Neural progenitor cell (in vitro differentiated cells): ENCODE data around the gene GPR142. TPM values are rescaled to one million over a fixed set of nuclear protein-coding genes. Genes with fewer than 3 reads are reported as not detected.
A peak's percentile ranks its signal among the peaks of the same experiment; 100 is the strongest.

Experiments
- DNase-seq: peaks from one replicate; pipeline ENCODE4 v3.0.0-alpha.2; 2016; ENCODE audit warnings: low spot score
- H2AFZ ChIP-seq: fragments of 200-600 bp; sonication (generic); replicated peaks from 2 replicates; pipeline ENCODE4 v1.6.1; 2016; ENCODE audit warnings: antibody characterized with exemption
- H3F3A ChIP-seq: fragments of 200-600 bp; sonication (generic); 2 replicates; pipeline ENCODE4 v1.6.1; 2016; ENCODE audit warnings: antibody characterized with exemption, low read depth
- H3K27ac ChIP-seq: fragments of 200-600 bp; sonication (generic); 2 replicates; pipeline ENCODE4 v1.5.1; 2016; ENCODE audit warnings: mild to moderate bottlenecking
- H3K27me3 ChIP-seq: fragments of 200-600 bp; sonication (generic); 2 replicates; pipeline ENCODE4 v1.6.1; 2016; ENCODE audit warnings: mild to moderate bottlenecking, moderate library complexity
- H3K36me3 ChIP-seq: fragments of 200-600 bp; sonication (generic); 2 replicates; pipeline ENCODE4 v1.5.1; 2016
- H3K4me1 ChIP-seq: fragments of 200-600 bp; sonication (generic); 2 replicates; pipeline ENCODE4 v1.6.1; 2016; ENCODE audit warnings: mixed run types
- H3K4me2 ChIP-seq: fragments of 200-600 bp; sonication (generic); 2 replicates; pipeline ENCODE4 v1.6.1; 2016
- H3K4me3 ChIP-seq: fragments of 200-600 bp; sonication (generic); 2 replicates; pipeline ENCODE4 v1.5.1; 2016
- H3K79me2 ChIP-seq: fragments of 200-600 bp; sonication (generic); 2 replicates; pipeline ENCODE4 v1.6.1; 2016; ENCODE audit warnings: low read depth
- H3K9ac ChIP-seq: fragments of 200-600 bp; sonication (generic); 2 replicates; pipeline ENCODE4 v1.6.1; 2016
- H3K9me3 ChIP-seq: fragments of 200-600 bp; sonication (generic); 2 replicates; pipeline ENCODE4 v1.5.1; 2016; ENCODE audit warnings: low read depth
- H4K20me1 ChIP-seq: fragments of 200-600 bp; sonication (generic); 2 replicates; pipeline ENCODE4 v1.6.1; 2016; ENCODE audit warnings: low read depth
- H3K27ac Mint-ChIP-seq: 3 replicates; pipeline ENCODE4 v1.8.0; 2021; ENCODE audit warnings: mixed read lengths
- H3K27me3 Mint-ChIP-seq: 2 replicates; pipeline ENCODE4 v1.8.0; 2022; ENCODE audit warnings: low read depth, mild to moderate bottlenecking, inconsistent platforms, moderate library complexity, mixed read lengths; ENCODE audit not compliant: insufficient read depth
- H3K36me3 Mint-ChIP-seq: 3 replicates; pipeline ENCODE4 v1.8.0; 2021; ENCODE audit warnings: mixed read lengths
- H3K4me1 Mint-ChIP-seq: 3 replicates; pipeline ENCODE4 v1.8.0; 2021; ENCODE audit warnings: mixed read lengths
- H3K4me3 Mint-ChIP-seq: 3 replicates; pipeline ENCODE4 v1.8.0; 2021; ENCODE audit warnings: mild to moderate bottlenecking, moderate library complexity, mixed read lengths
- H3K9me3 Mint-ChIP-seq: 3 replicates; pipeline ENCODE4 v1.8.0; 2020; ENCODE audit warnings: mixed read lengths
- CTCF ChIP-seq: fragments of 200-600 bp; sonication (generic); IDR thresholded peaks from 2 replicates; pipeline ENCODE4 v1.5.1; 2017; ENCODE audit warnings: antibody characterized with exemption, mild to moderate bottlenecking
- EZH2 ChIP-seq: fragments of 200-600 bp; sonication (generic); IDR thresholded peaks from 2 replicates; pipeline ENCODE4 v1.6.1; 2017; ENCODE audit warnings: antibody characterized with exemption, mild to moderate bottlenecking, moderate library complexity
- EZH2phosphoT487 ChIP-seq: fragments of 200-600 bp; sonication (generic); IDR thresholded peaks from 2 replicates; pipeline ENCODE4 v1.6.1; 2017; ENCODE audit warnings: antibody characterized with exemption
- total RNA-seq: library from RNA; depleted of rRNA; stranded (reverse); fragments of >200 nt; gene quantifications from 2 replicates; pipeline ENCODE4 v1.2.3, GENCODE V29; 2015; ENCODE audit warnings: low replicate concordance

The GPR142 gene
- total RNA-seq, 1 donor from 2014 or later: not detected

- Histone ChIP-seq H3K9me3 (no peaks in the 10 kb centered on the region), H3K9ac (no peak overlapping the region), H3K4me3 (no peak overlapping the region), H3F3A (peaks cover 4% of the 10 kb centered on the region), H3K79me2 (no peaks in the 10 kb centered on the region), H3K4me1 (peaks cover 14% of the 10 kb centered on the region), H3K4me2 (no peak overlapping the region), H3K27me3 (no peaks in the 10 kb centered on the region), H2AFZ (peak overlapping the region; percentile 21), H3K36me3 (no peaks in the 10 kb centered on the region), H4K20me1 (no peaks in the 10 kb centered on the region), H3K27ac (no peak overlapping the region)
- Mint-ChIP-seq H3K27me3 (peaks cover 13% of the 10 kb centered on the region), H3K4me1 (peaks cover 17% of the 10 kb centered on the region), H3K4me3 (no peak overlapping the region), H3K36me3 (no peaks in the 10 kb centered on the region), H3K27ac (peak overlapping the region; percentile 74), H3K9me3 (no peaks in the 10 kb centered on the region)
- no peak for TF ChIP-seq EZH2phosphoT487
- TF ChIP-seq EZH2: no peak
- TF ChIP-seq CTCF: no peak
- no peak for DNase-seq
Observed at GRCh38 chr17:74380959-74381808, 13.9 kb downstream of the GPR142 start.

- H3K4me2 ChIP-seq: no peak overlapping the region
- no peaks in the 10 kb centered on the region for H3K9me3 Mint-ChIP-seq
- H3K4me1 Mint-ChIP-seq: peaks cover 17% of the 10 kb centered on the region
- H3K9me3 ChIP-seq: no peaks in the 10 kb centered on the region
- H3K27me3 ChIP-seq: no peaks in the 10 kb centered on the region
- H4K20me1 ChIP-seq: no peaks in the 10 kb centered on the region
- H3K4me1 ChIP-seq: peaks cover 25% of the 10 kb centered on the region
- no peak overlapping the region for H3K27ac Mint-ChIP-seq
- H3K9ac ChIP-seq: no peak overlapping the region
- TF ChIP-seq EZH2phosphoT487 (no peak), EZH2 (no peak), CTCF (no peak)
- H3K36me3 ChIP-seq: no peaks in the 10 kb centered on the region
- no peak overlapping the region for H3K27ac ChIP-seq
- H3F3A ChIP-seq: peaks cover 4% of the 10 kb centered on the region
- no peak overlapping the region for H3K4me3 ChIP-seq
- H3K27me3 Mint-ChIP-seq: peaks cover 13% of the 10 kb centered on the region
- H3K4me3 Mint-ChIP-seq: no peak overlapping the region
- no peak overlapping the region for H2AFZ ChIP-seq
- no peak for DNase-seq
- H3K79me2 ChIP-seq: no peaks in the 10 kb centered on the region
- no peaks in the 10 kb centered on the region for H3K36me3 Mint-ChIP-seq
Observed at GRCh38 chr17:74383141-74383540, 15.8 kb downstream of the GPR142 start.

- H3K9ac ChIP-seq: no peak overlapping the region
- no peaks in the 10 kb centered on the region for H3K9me3 ChIP-seq
- no peaks in the 10 kb centered on the region for H3K79me2 ChIP-seq
- Mint-ChIP-seq H3K9me3 (no peaks in the 10 kb centered on the region), H3K36me3 (no peaks in the 10 kb centered on the region), H3K4me3 (no peak overlapping the region), H3K27me3 (peaks cover 17% of the 10 kb centered on the region), H3K27ac (no peak overlapping the region), H3K4me1 (peaks cover 22% of the 10 kb centered on the region)
- no peaks in the 10 kb centered on the region for H3K36me3 ChIP-seq
- H3K27ac ChIP-seq: no peak overlapping the region
- no peak for DNase-seq
- H4K20me1 ChIP-seq: no peaks in the 10 kb centered on the region
- no peak for TF ChIP-seq CTCF
- TF ChIP-seq EZH2phosphoT487: no peak
- no peak for TF ChIP-seq EZH2
- no peak overlapping the region for H3K4me2 ChIP-seq
- H2AFZ ChIP-seq: no peak overlapping the region
- peaks cover 4% of the 10 kb centered on the region for H3F3A ChIP-seq
- H3K4me1 ChIP-seq: peaks cover 26% of the 10 kb centered on the region
- H3K27me3 ChIP-seq: no peaks in the 10 kb centered on the region
- H3K4me3 ChIP-seq: no peak overlapping the region
Observed at GRCh38 chr17:74385201-74385600, 17.9 kb downstream of the GPR142 start.
